ENCODE results near the gene SH3BGRL3. TPM values are rescaled to one million over a fixed set of nuclear protein-coding genes. Genes with fewer than 3 reads are reported as not detected.
A peak's percentile ranks its signal among the peaks of the same experiment; 100 is the strongest.

Gene SH3BGRL3
- polyA plus RNA-seq, 3 donors = 478 to 1,744 (median 1,706) TPM

DNA sequence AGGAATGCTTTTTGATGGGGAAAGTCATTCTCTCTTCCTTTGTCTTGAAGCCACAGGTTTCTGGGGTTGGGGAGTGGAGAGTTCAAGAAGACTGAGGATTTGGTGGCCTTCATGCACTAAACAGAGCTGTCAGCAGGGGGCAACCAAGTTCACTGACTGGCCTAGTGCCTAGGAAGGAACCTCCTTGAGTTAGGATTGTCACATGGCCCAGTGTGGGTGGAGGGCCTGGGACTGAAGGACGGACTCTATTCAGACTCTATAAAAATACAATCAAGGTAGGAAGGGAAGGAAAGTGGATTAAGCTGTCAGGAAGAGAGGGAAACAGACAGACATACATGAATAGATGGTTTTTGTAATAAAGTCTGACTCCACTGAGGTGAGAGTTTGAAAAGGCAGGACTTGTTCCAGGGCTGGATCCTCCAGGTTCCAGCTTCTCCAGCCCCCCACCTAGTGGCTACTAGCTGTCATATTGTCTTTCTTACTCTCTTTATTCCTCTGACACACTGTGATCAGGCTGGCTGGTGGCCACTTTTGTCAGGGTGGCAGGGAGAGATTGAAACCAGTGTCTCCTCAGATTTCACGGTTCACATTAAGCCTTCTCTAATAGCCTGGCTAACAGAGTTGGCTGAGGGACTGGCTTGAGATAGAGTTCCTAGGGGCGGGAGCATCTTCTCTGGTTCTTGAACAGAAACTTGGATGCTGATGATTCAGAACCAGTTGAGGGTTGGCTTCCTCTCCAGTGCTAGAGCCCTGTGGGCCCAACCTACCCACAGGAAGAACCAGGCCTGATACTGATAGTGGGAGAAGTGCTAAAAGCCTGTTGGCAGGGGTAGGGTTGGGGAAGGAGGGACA lies 4.1 kb upstream of the SH3BGRL3 start:
- intact Hi-C loops (cut with micrococcal nuclease) = loop anchor here in 1 of 2 donors (1.0 to 2.0 kb wide), 4 partner anchors 8 to 43 kb away; partner anchors contain the start of gene CEP85
- Histone ChIP-seq H3K27ac (ENCODE audit: low read depth in 1 of 2, low read length in 2 of 2) (peak overlapping the region; percentile 99 to 100), H3K4me1 (ENCODE audit: control insufficient read depth in 1 of 2, insufficient read depth in 2 of 2, low read length in 2 of 2) (peaks cover 62 to 64% of the 10 kb centered on the region in 2 donors), H3K27me3 (ENCODE audit: control insufficient read depth in 2 of 2, insufficient read depth in 2 of 2, low read length in 2 of 2) (no peaks in the 10 kb centered on the region), H4K20me1 (ENCODE audit: insufficient read depth, low read length) (peaks cover 8% of the 10 kb centered on the region), H3K4me2 (replicated peaks; ENCODE audit: extremely low read depth, low read length, poor library complexity, severe bottlenecking) (peak overlapping the region; percentile 54), H2AFZ (ENCODE audit: insufficient read depth, low read depth, low read length, poor library complexity, severe bottlenecking) (no peak overlapping the region), H3K9me3 (replicated peaks in 1 of 2; ENCODE audit: control insufficient read depth in 1 of 2, insufficient read depth in 1 of 2, low read length in 2 of 2) (no peaks in the 10 kb centered on the region), H3K36me3 (replicated peaks in 1 of 2; ENCODE audit: control insufficient read depth in 1 of 2, insufficient read depth in 2 of 2, low read length in 2 of 2) (peaks cover 19 to 38% of the 10 kb centered on the region in 2 donors), H3K4me3 (replicated peaks in 1 of 3; ENCODE audit: low read depth in 2 of 3, low read length in 3 of 3) (peak overlapping the region in 2 of 3 experiments; percentile 5 to 43), H3K79me2 (ENCODE audit: insufficient read depth, low read length) (peaks cover 38% of the 10 kb centered on the region), H3K9ac (ENCODE audit: insufficient read depth, low read length, poor library complexity, severe bottlenecking) (peak overlapping the region; percentile 67)
- WGBS (ENCODE audit: insufficient coverage) = no CpG with 5 or more reads among the region's 3 CpGs
- peaks cover 43 to 60% of the 10 kb centered on the region in 2 donors for H3K36me3 Mint-ChIP-seq
- peak overlapping the region; percentile 96 to 100 (median 99) for H3K27ac Mint-ChIP-seq
- H3K4me3 Mint-ChIP-seq = peak overlapping the region; percentile 53 to 81
- peaks cover 63% of the 10 kb centered on the region for H3K4me1 Mint-ChIP-seq
- peaks cover 0 to 2% (median 0%) of the 10 kb centered on the region in 3 donors for H3K27me3 Mint-ChIP-seq (ENCODE audit: low read depth in 3 of 3)
- peaks cover 0 to 2% (median 0%) of the 10 kb centered on the region in 7 donors for H3K9me3 Mint-ChIP-seq
- peak; percentile 96 to 98 (median 98) for DNase-seq
- TF ChIP-seq, protein P1, sequence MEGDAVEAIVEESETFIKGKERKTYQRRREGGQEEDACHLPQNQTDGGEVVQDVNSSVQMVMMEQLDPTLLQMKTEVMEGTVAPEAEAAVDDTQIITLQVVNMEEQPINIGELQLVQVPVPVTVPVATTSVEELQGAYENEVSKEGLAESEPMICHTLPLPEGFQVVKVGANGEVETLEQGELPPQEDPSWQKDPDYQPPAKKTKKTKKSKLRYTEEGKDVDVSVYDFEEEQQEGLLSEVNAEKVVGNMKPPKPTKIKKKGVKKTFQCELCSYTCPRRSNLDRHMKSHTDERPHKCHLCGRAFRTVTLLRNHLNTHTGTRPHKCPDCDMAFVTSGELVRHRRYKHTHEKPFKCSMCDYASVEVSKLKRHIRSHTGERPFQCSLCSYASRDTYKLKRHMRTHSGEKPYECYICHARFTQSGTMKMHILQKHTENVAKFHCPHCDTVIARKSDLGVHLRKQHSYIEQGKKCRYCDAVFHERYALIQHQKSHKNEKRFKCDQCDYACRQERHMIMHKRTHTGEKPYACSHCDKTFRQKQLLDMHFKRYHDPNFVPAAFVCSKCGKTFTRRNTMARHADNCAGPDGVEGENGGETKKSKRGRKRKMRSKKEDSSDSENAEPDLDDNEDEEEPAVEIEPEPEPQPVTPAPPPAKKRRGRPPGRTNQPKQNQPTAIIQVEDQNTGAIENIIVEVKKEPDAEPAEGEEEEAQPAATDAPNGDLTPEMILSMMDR (IDR thresholded peaks at IDR 0.05) = peak; percentile 93

DNA sequence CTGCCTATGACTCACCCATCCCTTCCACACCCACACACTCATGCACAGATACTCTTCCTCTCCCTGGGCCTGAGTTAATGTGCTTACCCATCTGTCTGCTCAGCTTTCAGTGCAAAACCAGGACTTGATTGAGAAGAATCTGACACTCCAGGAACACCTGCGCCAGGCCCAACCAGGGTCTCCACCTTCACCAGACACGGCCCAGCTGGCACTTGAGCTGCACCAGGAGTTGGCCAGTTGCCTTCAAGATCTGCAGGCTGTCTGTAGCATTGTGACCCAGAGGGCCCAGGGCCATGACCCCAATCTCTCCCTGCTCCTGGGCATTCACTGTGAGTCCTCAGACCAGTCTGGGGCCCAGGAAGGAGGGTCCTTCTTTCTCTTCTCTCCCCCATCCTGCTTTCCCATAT lies 3.5 kb upstream of the SH3BGRL3 start:
- H3K4me3 ChIP-seq (replicated peaks in 1 of 3; ENCODE audit: low read depth in 2 of 3, low read length in 3 of 3) = peak overlapping the region in 1 of 3 experiments; percentile 93
- Mint-ChIP-seq H3K27ac (peak overlapping the region; percentile 96 to 100 (median 99)), H3K4me3 (peak overlapping the region; percentile 27 to 73), H3K36me3 (peaks cover 42 to 60% of the 10 kb centered on the region in 2 donors), H3K4me1 (peaks cover 69% of the 10 kb centered on the region), H3K9me3 (peaks cover 0 to 2% (median 0%) of the 10 kb centered on the region in 7 donors), H3K27me3 (ENCODE audit: low read depth in 3 of 3) (peaks cover 0 to 2% (median 2%) of the 10 kb centered on the region in 3 donors)
- no peak for DNase-seq
- H3K9ac ChIP-seq (ENCODE audit: insufficient read depth, low read length, poor library complexity, severe bottlenecking) = peak overlapping the region; percentile 96
- 63% methylated on average over 2 of the region's 2 CpGs for WGBS (ENCODE audit: insufficient coverage)
- H3K4me1 ChIP-seq (ENCODE audit: control insufficient read depth in 1 of 2, insufficient read depth in 2 of 2, low read length in 2 of 2) = peaks cover 69 to 70% of the 10 kb centered on the region in 2 donors
- no peaks in the 10 kb centered on the region for H3K27me3 ChIP-seq (ENCODE audit: control insufficient read depth in 2 of 2, insufficient read depth in 2 of 2, low read length in 2 of 2)
- TF ChIP-seq, protein P1 (IDR thresholded peaks at IDR 0.05) = no peak
- H2AFZ ChIP-seq (ENCODE audit: insufficient read depth, low read depth, low read length, poor library complexity, severe bottlenecking) = no peak overlapping the region
- H3K4me2 ChIP-seq (replicated peaks; ENCODE audit: extremely low read depth, low read length, poor library complexity, severe bottlenecking) = peak overlapping the region; percentile 57
- peaks cover 19 to 38% of the 10 kb centered on the region in 2 donors for H3K36me3 ChIP-seq (replicated peaks in 1 of 2; ENCODE audit: control insufficient read depth in 1 of 2, insufficient read depth in 2 of 2, low read length in 2 of 2)
- H3K27ac ChIP-seq (ENCODE audit: low read depth in 1 of 2, low read length in 2 of 2) = peak overlapping the region; percentile 99 to 100
- intact Hi-C loops (cut with micrococcal nuclease) = loop anchor here in 1 of 2 donors (1.0 kb wide), 1 partner anchor 8 kb away; no protein-coding TSS in a partner anchor
- H4K20me1 ChIP-seq (ENCODE audit: insufficient read depth, low read length) = peaks cover 15% of the 10 kb centered on the region
- no peaks in the 10 kb centered on the region for H3K9me3 ChIP-seq (replicated peaks in 1 of 2; ENCODE audit: control insufficient read depth in 1 of 2, insufficient read depth in 1 of 2, low read length in 2 of 2)
- H3K79me2 ChIP-seq (ENCODE audit: insufficient read depth, low read length) = peaks cover 45% of the 10 kb centered on the region
